Endothelial cell (in vitro differentiated cells): Measurements from ENCODE around the gene SEPTIN11. TPM values are rescaled to one million over a fixed set of nuclear protein-coding genes. Genes with fewer than 3 reads are reported as not detected.

ENCODE experiments used
- DNase-seq: peaks from one replicate; pipeline ENCODE4 v3.0.0; 2021; ENCODE audit warnings: low spot score
- H3K27ac Mint-ChIP-seq: one replicate; pipeline ENCODE4 v1.8.0; 2021; ENCODE audit warnings: mixed read lengths, inconsistent platforms; ENCODE audit not compliant: unreplicated experiment
- H3K27me3 Mint-ChIP-seq: one replicate; pipeline ENCODE4 v1.8.0; 2021; ENCODE audit warnings: mild to moderate bottlenecking, moderate library complexity, mixed read lengths, inconsistent platforms; ENCODE audit not compliant: unreplicated experiment
- H3K36me3 Mint-ChIP-seq: one replicate; pipeline ENCODE4 v1.8.0; 2021; ENCODE audit warnings: mild to moderate bottlenecking, low read depth, mixed read lengths, inconsistent platforms; ENCODE audit not compliant: unreplicated experiment
- H3K4me1 Mint-ChIP-seq: one replicate; pipeline ENCODE4 v1.8.0; 2021; ENCODE audit warnings: mild to moderate bottlenecking, mixed read lengths, inconsistent platforms; ENCODE audit not compliant: unreplicated experiment
- H3K4me3 Mint-ChIP-seq: one replicate; pipeline ENCODE4 v1.8.0; 2021; ENCODE audit warnings: mild to moderate bottlenecking, mixed read lengths, inconsistent platforms; ENCODE audit not compliant: unreplicated experiment
- H3K9me3 Mint-ChIP-seq: one replicate; pipeline ENCODE4 v1.8.0; 2021; ENCODE audit warnings: mixed read lengths, inconsistent platforms; ENCODE audit not compliant: unreplicated experiment
- total RNA-seq: library from RNA; stranded (reverse); fragmentation: NEBNext Ultra II Directional; extraction: Animal tissue kit (Norgen Biotek cat#: 25700); gene quantifications from one replicate; pipeline ENCODE4 v1.2.1, GENCODE V29; 2021; ENCODE audit not compliant: unreplicated experiment
- TF ChIP-seq, protein P1 (sequence below): fragments of 200-600 bp; sonication (generic); IDR thresholded peaks from one replicate; pipeline ENCODE4 v1.5.0; 2021; ENCODE audit warnings: antibody characterized with exemption; ENCODE audit not compliant: unreplicated experiment

The SEPTIN11 gene
- total RNA-seq, 1 donor from 2014 or later, result 331 TPM

DNA sequence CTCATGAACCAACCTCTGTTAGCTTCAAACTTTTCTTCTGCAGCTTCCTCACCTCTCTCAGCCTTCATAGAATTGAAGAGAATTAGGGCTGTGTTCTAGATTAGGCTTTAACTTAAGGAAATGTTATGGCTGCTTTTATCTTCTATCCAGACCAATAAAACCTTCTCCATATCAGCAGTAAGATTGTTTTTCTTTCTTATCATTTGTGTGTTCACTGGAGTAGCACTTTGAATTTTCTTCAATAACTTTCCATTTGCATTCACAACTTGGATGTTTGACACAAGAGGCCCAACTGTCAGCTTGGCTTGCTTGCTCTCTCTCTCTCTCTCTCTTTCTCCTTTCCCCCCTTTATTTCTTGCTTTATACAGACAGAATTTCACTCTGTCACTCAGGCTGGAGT lies 28.8 kb upstream of the SEPTIN11 start:
- DNase-seq, result no peak
- H3K4me3 Mint-ChIP-seq, result no peak overlapping the region
- no peak overlapping the region for H3K27ac Mint-ChIP-seq
- H3K36me3 Mint-ChIP-seq, result peaks cover 14% of the 10 kb centered on the region
- peaks cover 4% of the 10 kb centered on the region for H3K27me3 Mint-ChIP-seq
- TF ChIP-seq, protein P1, sequence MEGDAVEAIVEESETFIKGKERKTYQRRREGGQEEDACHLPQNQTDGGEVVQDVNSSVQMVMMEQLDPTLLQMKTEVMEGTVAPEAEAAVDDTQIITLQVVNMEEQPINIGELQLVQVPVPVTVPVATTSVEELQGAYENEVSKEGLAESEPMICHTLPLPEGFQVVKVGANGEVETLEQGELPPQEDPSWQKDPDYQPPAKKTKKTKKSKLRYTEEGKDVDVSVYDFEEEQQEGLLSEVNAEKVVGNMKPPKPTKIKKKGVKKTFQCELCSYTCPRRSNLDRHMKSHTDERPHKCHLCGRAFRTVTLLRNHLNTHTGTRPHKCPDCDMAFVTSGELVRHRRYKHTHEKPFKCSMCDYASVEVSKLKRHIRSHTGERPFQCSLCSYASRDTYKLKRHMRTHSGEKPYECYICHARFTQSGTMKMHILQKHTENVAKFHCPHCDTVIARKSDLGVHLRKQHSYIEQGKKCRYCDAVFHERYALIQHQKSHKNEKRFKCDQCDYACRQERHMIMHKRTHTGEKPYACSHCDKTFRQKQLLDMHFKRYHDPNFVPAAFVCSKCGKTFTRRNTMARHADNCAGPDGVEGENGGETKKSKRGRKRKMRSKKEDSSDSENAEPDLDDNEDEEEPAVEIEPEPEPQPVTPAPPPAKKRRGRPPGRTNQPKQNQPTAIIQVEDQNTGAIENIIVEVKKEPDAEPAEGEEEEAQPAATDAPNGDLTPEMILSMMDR, result no peak
- H3K9me3 Mint-ChIP-seq, result no peaks in the 10 kb centered on the region
- H3K4me1 Mint-ChIP-seq, result peaks cover 3% of the 10 kb centered on the region

DNA sequence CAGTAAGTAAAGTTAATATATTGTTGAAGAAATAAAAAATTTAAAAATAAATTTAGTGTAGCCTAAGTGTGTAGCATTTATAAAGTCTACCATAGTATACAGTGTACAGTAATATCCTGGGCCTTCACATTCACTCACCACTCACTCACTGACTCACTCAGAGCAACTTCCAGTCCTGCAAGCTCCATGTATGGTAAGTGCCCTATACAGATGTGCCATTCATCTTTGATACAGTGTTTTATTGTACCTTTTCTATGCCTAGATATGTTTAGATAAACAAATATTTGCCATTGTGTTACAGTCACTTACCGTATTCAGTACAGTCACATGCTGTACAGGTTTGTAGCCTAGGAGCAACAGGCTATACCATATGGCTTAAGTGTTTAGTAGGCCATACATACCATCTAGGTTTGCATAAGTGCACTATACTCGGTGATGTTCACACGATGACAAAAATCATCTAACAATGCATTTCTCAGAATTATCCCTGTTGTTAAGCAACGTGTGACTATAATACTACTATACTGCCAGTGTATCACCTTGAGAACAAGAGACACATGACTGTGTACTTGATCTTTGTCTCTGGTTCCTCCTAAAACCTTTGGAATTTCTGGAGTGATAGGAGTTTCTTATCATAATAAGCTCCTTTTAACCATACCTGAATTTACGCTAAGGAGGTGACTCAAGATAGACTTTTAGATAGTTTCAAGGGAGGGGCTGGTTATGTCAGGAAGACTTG lies 25.8 kb upstream of the SEPTIN11 start:
- no peak overlapping the region for H3K4me3 Mint-ChIP-seq
- peaks cover 3% of the 10 kb centered on the region for H3K4me1 Mint-ChIP-seq
- no peak overlapping the region for H3K27ac Mint-ChIP-seq
- no peak for DNase-seq
- peaks cover 13% of the 10 kb centered on the region for H3K36me3 Mint-ChIP-seq
- peaks cover 4% of the 10 kb centered on the region for H3K27me3 Mint-ChIP-seq
- no peaks in the 10 kb centered on the region for H3K9me3 Mint-ChIP-seq
- TF ChIP-seq, protein P1, result no peak

DNA sequence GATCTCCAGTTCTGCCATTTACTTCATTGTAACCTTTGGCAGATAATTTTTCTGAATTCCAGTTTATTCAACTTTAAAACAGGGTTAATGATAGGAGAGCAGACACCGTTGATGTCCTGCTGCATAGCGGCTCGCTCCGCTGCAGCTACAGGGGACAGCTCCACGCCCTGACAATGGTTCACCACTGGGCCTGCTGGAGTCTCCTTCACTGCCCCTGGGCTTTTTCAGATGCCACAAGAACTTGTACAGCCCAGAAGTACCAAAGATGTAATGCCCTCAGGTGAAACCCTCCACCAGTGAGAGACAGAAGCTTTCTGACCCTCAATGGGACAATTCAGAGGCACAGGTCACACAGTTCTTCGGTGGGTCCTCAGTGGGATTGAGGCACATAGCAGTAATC lies 22.7 kb upstream of the SEPTIN11 start:
- no peak overlapping the region for H3K4me3 Mint-ChIP-seq
- no peak for DNase-seq
- no peaks in the 10 kb centered on the region for H3K4me1 Mint-ChIP-seq
- H3K27ac Mint-ChIP-seq, result no peak overlapping the region
- H3K36me3 Mint-ChIP-seq, result no peaks in the 10 kb centered on the region
- H3K27me3 Mint-ChIP-seq, result no peaks in the 10 kb centered on the region
- no peaks in the 10 kb centered on the region for H3K9me3 Mint-ChIP-seq
- TF ChIP-seq, protein P1, result no peak

DNA sequence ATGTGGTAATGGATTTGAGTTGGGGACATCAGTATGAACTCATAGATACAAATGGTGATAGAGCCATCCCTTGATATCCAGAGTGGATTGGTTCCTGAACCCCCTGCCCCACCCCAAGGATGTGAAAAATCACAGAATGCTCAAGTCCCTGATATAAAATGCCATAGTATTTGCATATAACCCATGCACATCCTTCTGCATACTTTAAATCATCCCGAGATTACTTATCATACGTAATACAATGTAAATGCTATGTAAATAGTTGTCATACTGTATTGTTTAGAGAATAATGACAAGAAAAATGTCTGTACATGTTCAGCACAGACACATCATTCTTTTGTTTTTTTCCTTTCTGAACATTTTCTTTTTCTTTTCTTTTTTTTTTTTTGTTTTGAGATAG lies 18.9 kb upstream of the SEPTIN11 start:
- Mint-ChIP-seq H3K4me3 (no peak overlapping the region), H3K36me3 (no peaks in the 10 kb centered on the region), H3K27me3 (no peaks in the 10 kb centered on the region), H3K27ac (no peak overlapping the region), H3K4me1 (peaks cover 7% of the 10 kb centered on the region), H3K9me3 (no peaks in the 10 kb centered on the region)
- TF ChIP-seq, protein P1, result no peak
- no peak for DNase-seq

DNA sequence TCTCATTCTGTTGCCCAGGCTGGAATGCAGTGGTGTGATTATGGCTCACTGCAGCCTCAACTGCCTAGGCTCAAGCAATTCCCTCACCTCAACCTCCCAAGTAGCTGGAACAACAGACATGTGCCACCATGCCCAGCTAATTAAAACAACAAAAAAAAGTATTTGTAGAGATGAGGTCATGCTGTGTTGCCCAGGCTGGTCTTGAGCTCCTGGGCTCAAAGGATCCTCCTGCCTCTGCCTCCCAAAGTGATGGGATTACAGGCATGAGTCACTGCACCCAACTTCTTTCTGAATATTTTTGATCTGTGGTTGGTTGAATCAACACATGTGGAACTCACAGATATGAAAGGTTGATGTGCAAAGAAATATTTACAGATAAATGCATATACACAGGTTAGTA lies 18.5 kb upstream of the SEPTIN11 start:
- no peak overlapping the region for H3K27ac Mint-ChIP-seq
- H3K4me1 Mint-ChIP-seq, result peaks cover 7% of the 10 kb centered on the region

More for the DNA sequence above, 18.5 kb upstream of the SEPTIN11 start:
- no peaks in the 10 kb centered on the region for H3K27me3 Mint-ChIP-seq
- no peaks in the 10 kb centered on the region for H3K9me3 Mint-ChIP-seq
- no peak for DNase-seq
- TF ChIP-seq, protein P1, result no peak
- no peaks in the 10 kb centered on the region for H3K36me3 Mint-ChIP-seq
- no peak overlapping the region for H3K4me3 Mint-ChIP-seq
